H7 (cell line): ENCODE data around the gene MADD. TPM values are rescaled to one million over a fixed set of nuclear protein-coding genes. Genes with fewer than 3 reads are reported as not detected.
A peak's percentile ranks its signal among the peaks of the same experiment; 100 is the strongest.
"Not testable (repeated sequence)": the region's sequence is repeated elsewhere in the genome, so short reads cannot be mapped to it uniquely, and the experiment has no call there.

Experiments
- DNase-seq: peaks from one replicate; pipeline ENCODE4 v3.0.0; 2012
- H3K27me3 ChIP-seq: 2 replicates; pipeline ENCODE4 v1.6.0; 2011; ENCODE audit warnings: mild to moderate bottlenecking, low read length; ENCODE audit not compliant: control insufficient read depth, insufficient read depth
- H3K36me3 ChIP-seq: replicated peaks from 2 replicates; pipeline ENCODE4 v1.5.1; 2011; ENCODE audit warnings: low read length; ENCODE audit not compliant: control insufficient read depth, insufficient read depth
- H3K4me3 ChIP-seq: 2 replicates; pipeline ENCODE4 v1.5.1; 2011; ENCODE audit warnings: low read depth, mild to moderate bottlenecking, control low read depth, low read length, moderate library complexity; ENCODE audit not compliant: insufficient read depth
- total RNA-seq: library from RNA; depleted of rRNA; stranded (reverse); fragments of >200 nt; shearing (Covaris generic); gene quantifications from 2 replicates; pipeline ENCODE4 v1.2.3, GENCODE V29; 2014

Gene MADD
- total RNA-seq, 1 experiment from 2014 or later, result 21.3 TPM

GRCh38 chr11:47306484-47306844 is 36.5 kb downstream of the MADD start:
- DNase-seq, result no peak
- Histone ChIP-seq H3K4me3 (no peak overlapping the region), H3K36me3 (peaks cover 10% of the 10 kb centered on the region), H3K27me3 (no peaks in the 10 kb centered on the region)

GRCh38 chr11:47308050-47308823 is 38.3 kb downstream of the MADD start:
- peaks cover 10% of the 10 kb centered on the region for H3K36me3 ChIP-seq
- DNase-seq, result peak; percentile 53

GRCh38 chr11:47314992-47315391 is 45.1 kb downstream of the MADD start:
- Histone ChIP-seq H3K4me3 (no peak overlapping the region), H3K27me3 (no peaks in the 10 kb centered on the region), H3K36me3 (peaks cover 2% of the 10 kb centered on the region)
- DNase-seq, result no peak

More at GRCh38 chr11:47308050-47308823, 38.3 kb downstream of the MADD start:
- Histone ChIP-seq H3K4me3 (no peak overlapping the region), H3K27me3 (no peaks in the 10 kb centered on the region)

GRCh38 chr11:47316501-47316900 is 46.6 kb downstream of the MADD start:
- H3K27me3 ChIP-seq, DNase-seq, H3K4me3 ChIP-seq, H3K36me3 ChIP-seq: not testable (repeated sequence)

- Histone ChIP-seq H3K36me3 (peaks cover 2% of the 10 kb centered on the region), H3K27me3 (no peaks in the 10 kb centered on the region), H3K4me3 (no peak overlapping the region)
- no peak for DNase-seq
These were observed 47.3 kb downstream of the MADD start for GRCh38 chr11:47317064-47317828.

GRCh38 chr11:47318166-47318565 is 48.2 kb downstream of the MADD start:
- Histone ChIP-seq H3K36me3 (peaks cover 2% of the 10 kb centered on the region), H3K27me3 (no peaks in the 10 kb centered on the region), H3K4me3 (no peak overlapping the region)
- no peak for DNase-seq

- H3K4me3 ChIP-seq, result no peak overlapping the region
- H3K36me3 ChIP-seq, result peaks cover 6% of the 10 kb centered on the region
- DNase-seq, result peak; percentile 32
- H3K27me3 ChIP-seq, result no peaks in the 10 kb centered on the region
These were observed 54.6 kb downstream of the MADD start for GRCh38 chr11:47324520-47324919.

GRCh38 chr11:47325271-47326041 is 55.5 kb downstream of the MADD start:
- no peaks in the 10 kb centered on the region for H3K27me3 ChIP-seq
- DNase-seq, result no peak
- no peak overlapping the region for H3K4me3 ChIP-seq
- H3K36me3 ChIP-seq, result peaks cover 6% of the 10 kb centered on the region

- Histone ChIP-seq H3K27me3 (no peaks in the 10 kb centered on the region), H3K36me3 (peaks cover 7% of the 10 kb centered on the region), H3K4me3 (no peak overlapping the region)
- DNase-seq, result peak; percentile 44
These were observed 56.3 kb downstream of the MADD start for GRCh38 chr11:47326198-47326597.

GRCh38 chr11:47327025-47327424 is 57.1 kb downstream of the MADD start:
- Histone ChIP-seq H3K4me3 (no peak overlapping the region), H3K36me3 (peaks cover 7% of the 10 kb centered on the region), H3K27me3 (no peaks in the 10 kb centered on the region)
- peak; percentile 48 for DNase-seq

- peaks cover 7% of the 10 kb centered on the region for H3K36me3 ChIP-seq
- no peak overlapping the region for H3K4me3 ChIP-seq
- DNase-seq, result no peak
- H3K27me3 ChIP-seq, result no peaks in the 10 kb centered on the region
These were observed 58.0 kb downstream of the MADD start for GRCh38 chr11:47327949-47328348.

GRCh38 chr11:47328449-47329390 is 58.8 kb downstream of the MADD start:
- no peaks in the 10 kb centered on the region for H3K27me3 ChIP-seq
- peak; percentile 41 for DNase-seq

GRCh38 chr11:47329431-47329986 is 59.6 kb downstream of the MADD start:
- Histone ChIP-seq H3K36me3 (peaks cover 6% of the 10 kb centered on the region), H3K4me3 (no peak overlapping the region), H3K27me3 (no peaks in the 10 kb centered on the region)
- DNase-seq, result peak; percentile 41

More at GRCh38 chr11:47328449-47329390, 58.8 kb downstream of the MADD start:
- Histone ChIP-seq H3K36me3 (peaks cover 6% of the 10 kb centered on the region), H3K4me3 (no peak overlapping the region)
